HG03442 (cell line): ENCODE measurements around the gene R3HDM1.

ENCODE experiments used
- ATAC-seq: cut with Tn5 transposase; IDR thresholded peaks from one replicate; pipeline ENCODE4 v1.9.1; 2021; ENCODE audit warnings: mild to moderate bottlenecking, moderate library complexity; ENCODE audit not compliant: unreplicated experiment

The R3HDM1 gene

GRCh38 chr2:135773917-135774316 lies 242.6 kb downstream of the R3HDM1 start:
- ATAC-seq, result no peak
